DMS79 treated with DMSO at 0.1 percent for 48 hours (cell line): Measurements from ENCODE around the gene LIPI.
"Not testable (repeated sequence)": the region's sequence is repeated elsewhere in the genome, so short reads cannot be mapped to it uniquely, and the experiment has no call there.

Source experiments
- DNase-seq: peaks from one replicate; lab custom pipeline; 2025; lab: John Stamatoyannopoulos, UW

Gene LIPI

GRCh38 chr21:14210738-14211137, at the start of gene LIPI:
Gene LIPI (minus strand): TSS chr21:14210955. CDS start chr21:14210845, 110 bp downstream.
- DNase-seq: no peak

DNA sequence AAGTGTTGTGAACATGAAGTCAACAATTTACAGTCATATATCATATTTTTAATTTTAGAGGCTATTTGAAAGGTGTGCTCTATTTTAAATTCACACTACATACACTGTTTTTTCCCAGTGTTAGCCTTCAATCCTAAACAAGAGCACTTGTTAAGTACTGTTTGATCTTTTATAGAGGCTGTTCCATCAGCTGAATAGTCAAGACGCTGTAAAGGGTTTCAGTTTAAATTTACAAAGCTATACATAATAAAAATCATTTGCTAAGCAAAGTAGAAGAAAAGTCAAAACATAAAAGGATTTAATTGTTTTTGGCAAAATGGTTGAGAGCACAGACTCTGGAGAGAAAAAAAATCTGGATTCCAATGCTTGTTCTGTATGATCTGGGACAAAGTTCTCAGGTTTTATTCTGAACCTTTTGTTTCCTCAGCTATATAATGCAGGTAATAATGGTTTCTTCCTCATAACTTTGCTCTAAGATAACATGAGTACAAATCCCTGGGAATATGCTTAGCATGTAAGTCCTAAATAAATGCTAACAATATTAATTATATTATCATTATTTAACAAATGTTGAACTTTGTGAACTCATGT, 49.5 kb upstream of the LIPI start:
- DNase-seq: no peak

GRCh38 chr21:14259747-14260146, 49.0 kb upstream of the LIPI start:
- peak; percentile 53 for DNase-seq

- DNase-seq: no peak
These were observed 40.6 kb upstream of the LIPI start for GRCh38 chr21:14251336-14251735.

DNA sequence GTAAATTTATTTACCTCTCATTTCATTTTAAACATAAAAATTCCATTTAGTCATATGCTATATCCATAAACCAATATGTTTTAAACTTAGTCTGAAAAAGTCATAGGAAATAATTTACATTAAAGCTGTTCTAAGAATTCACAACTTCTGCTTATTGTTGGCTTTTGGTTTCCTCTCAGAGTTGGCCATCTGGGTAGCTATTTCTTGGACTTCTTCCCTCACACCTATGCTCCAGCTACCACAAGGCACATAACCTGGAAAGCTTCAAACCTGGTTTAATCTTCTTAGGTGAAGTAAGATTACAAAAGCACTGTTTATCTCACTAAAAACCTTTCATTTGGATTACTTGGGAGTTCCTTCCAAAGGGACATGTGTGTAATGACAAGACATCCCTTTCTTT, 35.0 kb upstream of the LIPI start:
- DNase-seq: no peak

DNA sequence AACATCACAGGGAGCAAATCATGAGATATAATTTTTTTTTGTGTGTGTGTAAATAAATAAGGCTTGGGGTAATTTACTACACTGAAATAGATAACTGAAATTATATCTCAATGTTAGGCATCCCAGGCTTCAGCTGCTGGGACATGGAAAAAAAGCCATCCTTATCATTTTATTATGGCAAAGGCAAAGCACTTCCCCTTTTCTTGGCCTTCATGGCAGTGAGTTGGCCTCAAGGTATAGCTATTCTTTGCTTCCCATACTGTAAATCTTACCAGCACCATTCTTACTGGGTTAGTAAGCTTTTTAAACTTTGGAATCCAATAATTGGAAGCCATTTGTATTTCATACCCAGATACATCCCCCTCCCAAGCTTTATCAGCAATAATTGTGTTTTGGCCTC, 34.2 kb upstream of the LIPI start:
- DNase-seq: no peak

- DNase-seq: no peak
These were observed 33.1 kb upstream of the LIPI start for GRCh38 chr21:14243874-14244273.

DNA sequence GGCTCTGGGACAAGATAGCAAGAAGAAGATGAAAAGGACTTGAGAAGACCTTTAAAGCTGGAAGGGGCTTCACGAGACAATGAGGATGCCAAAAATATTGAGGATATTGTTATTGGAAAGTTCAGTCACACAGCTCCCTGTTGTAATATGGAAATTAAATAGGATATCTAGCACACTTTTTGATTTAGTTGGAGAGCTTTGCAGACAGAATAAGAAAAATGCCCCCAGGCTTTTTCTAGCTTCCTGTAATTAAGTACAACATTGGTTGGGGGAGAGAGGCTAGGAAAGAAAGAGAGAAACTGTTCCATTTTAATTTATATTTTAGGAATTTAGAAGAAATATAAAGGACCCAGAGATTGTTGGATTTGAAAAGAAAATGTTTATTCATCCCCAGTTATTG, 32.7 kb upstream of the LIPI start:
- DNase-seq: no peak

- DNase-seq: no peak
These were observed 30.5 kb upstream of the LIPI start for GRCh38 chr21:14241297-14241696.

GRCh38 chr21:14239281-14239680, 28.5 kb upstream of the LIPI start:
- no peak for DNase-seq

GRCh38 chr21:14236180-14236579, 25.4 kb upstream of the LIPI start:
- DNase-seq: no peak

DNA sequence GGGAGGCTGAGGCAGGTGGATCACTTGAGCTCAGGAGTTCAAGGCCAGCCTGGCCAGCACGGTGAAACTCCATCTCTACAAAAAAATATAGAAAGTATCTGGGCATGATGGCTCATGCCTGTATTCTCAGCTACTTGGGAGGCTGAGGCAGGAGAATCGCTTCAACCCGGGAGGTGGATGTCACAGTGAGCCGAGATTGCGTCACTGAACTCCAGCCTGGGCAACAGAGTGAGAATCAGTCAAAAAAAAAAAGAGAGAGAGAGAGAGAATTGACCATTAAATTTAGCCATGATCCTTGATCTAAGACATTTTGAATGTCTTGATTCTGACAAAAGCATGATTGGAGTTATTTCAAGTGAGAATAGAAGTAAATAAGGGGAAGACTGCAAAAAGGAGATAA, 24.3 kb upstream of the LIPI start:
- DNase-seq: no peak

DNA sequence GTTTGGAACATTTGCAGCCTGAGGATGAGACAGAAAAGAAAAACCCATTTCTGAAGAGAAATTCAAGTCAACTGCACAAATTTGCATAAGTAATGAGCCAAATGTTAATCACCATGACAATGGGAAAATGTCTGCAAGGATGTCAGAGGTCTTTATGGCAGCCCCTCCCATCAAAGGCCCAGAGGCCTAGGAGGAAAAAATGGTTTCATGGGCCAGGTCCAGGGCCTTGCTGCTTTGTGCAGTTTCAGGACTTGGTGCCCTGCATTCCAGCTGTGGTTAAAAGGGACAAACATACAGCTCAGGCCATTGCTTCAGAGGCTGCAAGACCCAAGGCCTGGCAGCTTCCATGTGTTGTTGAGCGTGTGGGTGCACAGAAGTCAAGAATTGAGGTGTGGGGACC, 18.6 kb upstream of the LIPI start:
- DNase-seq: no peak

DNA sequence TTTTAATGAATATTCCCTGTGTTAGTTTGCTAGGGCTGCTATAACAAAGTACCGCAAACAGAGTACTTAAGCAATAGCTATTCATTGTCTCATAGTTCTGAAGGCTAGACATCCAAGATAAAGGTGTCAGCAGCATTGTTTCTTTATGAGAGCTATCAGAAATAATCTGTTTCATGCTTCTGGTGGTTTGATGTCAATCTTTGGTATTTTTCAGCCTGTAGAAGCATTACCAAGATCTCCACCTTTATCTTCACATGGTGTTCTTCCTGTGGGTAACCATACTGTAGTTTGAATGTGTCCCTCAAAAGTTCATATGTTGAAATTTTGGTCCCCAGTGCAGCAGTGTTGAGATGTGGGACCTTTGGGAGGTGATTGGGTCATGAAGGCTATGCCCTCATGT, 12.6 kb upstream of the LIPI start:
- DNase-seq: no peak

DNA sequence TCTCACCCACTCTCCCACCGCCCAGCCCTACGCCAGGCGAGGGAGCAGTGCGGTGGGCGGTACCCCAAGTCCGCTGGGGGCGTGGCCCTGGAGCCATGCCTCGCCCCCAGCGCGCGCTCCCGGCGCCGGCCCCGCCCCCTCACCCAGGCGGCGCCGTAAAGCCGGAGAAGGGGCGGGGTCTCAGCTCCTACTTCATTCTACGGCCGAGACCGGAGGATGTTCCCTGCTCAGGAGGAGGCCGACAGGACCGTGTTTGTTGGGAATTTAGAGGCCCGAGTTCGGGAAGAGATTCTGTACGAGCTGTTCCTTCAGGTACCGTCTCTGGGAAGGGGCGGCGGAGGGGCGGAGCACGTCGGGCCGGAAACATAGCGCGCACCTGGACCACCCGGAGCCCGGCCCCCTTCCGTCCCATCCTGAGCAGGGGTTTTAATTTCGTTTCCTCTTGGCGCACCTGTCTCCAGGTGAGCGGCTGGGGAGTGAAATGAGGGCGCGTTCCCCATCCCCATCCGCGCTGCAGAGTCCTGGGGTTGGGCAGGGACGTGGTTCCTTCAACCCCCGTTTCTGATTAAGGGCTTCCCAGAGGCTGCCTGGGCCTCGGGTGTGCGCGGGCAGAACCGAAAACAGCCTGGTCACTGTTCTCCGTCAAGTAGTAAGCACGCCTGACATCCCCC, 5.4 kb upstream of the LIPI start, which contains the start of gene RBM11:
Gene RBM11 (plus strand): TSS at position 187 of the 671 bp plus-strand sequence. CDS start 30 bp downstream, at position 217.
- DNase-seq: peak; percentile 58

GRCh38 chr21:14213164-14213563, 2.4 kb upstream of the LIPI start:
- DNase-seq: no peak

- no peak for DNase-seq
These were observed 4.5 kb downstream of the LIPI start for GRCh38 chr21:14206222-14206621.

DNA sequence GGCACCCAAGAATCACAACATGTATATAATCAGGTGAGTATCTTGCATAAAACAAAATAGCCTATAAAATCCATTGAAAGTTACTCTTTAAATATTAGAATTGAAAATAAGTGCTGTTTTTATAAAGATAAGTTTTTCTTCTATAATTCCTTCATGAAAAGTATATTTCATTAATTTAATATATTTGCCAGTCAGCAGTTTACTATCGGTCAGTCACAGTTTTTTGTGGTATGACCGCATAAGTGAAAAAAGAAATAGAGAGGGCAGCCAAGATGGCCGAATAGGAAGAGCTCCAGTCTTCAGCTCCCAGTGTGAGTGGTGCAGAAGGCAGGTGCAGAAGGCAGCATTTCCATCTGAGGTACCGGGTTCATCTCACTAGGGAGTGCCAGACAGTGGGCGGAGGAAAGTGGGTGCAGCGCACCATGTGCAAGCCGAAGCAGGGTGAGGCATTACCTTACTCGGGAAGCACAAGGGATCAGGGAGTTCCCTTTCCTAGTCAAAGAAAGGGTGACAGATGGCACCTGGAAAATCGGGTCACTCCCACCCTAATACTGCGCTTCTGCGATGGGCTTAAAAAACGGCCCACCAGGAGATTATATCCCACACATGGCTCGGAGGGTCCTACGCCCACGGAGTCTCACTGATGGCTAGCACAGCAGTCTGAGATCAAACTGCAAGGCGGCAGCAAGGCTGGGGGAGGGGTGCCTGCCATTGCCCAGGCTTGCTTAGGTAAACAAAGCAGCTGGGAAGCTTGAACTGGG, 44.1 kb downstream of the LIPI start:
- DNase-seq: not testable (repeated sequence)

DNA sequence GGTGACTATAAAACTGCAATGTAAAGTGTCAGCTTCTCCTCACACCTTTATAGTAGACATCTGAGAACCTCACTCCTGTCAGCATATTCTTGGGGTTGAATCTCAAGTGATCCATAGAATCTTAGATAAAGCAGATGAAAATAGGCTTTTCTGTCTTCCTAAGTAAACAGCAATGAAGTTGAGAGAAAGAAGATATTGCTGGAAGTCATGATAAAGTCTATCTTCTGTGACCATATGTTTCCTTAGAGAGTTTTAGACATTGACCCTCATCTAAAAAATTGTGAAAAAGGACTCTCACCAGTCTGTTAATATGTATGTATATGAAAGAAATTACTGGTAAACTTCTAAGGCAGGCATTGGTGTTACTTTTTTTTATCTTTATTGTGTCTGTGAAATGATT, 66.8 kb downstream of the LIPI start:
- no peak for DNase-seq

GRCh38 chr21:14124266-14124665, 86.5 kb downstream of the LIPI start:
- no peak for DNase-seq

DNA sequence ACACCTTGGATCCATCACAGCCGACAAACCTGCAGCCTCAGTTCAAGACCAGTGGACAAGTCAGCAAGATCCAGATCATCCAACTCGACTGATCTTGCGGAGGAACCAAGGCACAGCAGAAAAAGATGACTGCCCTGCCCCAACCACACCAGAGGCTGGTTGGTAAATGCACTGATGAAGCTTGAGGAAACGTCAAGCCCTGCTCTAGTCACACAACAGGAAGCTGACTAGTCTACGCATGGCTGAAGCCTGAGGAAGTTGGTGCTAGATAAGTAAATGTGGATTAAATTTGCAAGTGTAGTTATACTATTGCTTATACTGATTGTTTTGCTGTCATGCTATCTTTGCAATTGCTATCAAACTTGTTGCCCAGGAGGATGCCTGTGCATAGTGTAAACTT, 89.0 kb downstream of the LIPI start:
- no peak for DNase-seq

- DNase-seq: no peak
These were observed 90.5 kb downstream of the LIPI start for GRCh38 chr21:14120091-14120734.

DNA sequence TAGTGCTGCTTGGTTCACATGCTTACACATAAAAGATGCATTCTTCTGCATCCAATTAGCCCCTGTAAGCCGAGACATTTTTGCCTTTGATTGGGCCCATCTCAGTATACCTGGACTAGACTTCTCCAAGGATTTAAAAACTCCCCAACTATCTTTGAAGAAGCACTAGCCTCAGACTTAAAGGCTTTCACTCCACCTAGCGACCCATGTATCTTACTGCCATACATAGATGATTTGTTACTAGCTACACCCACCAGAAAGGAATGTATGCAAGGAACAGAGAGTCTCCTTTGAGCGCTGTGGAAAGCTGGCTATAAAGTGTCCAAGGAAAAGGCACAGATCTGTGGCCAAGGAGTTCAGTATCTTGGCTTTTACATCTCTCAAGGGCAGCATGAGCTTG, 91.7 kb downstream of the LIPI start:
- DNase-seq: no peak
